Kidney (tissue), 14 donors: Measurements from ENCODE around the gene HPGD. TPM values are rescaled to one million over a fixed set of nuclear protein-coding genes. Genes with fewer than 3 reads are reported as not detected.

Experiments
- DNase-seq, 5 donors: peaks; one replicate each; pipeline ENCODE4 v3.0.0-alpha.2; 2013 to 2020
- FAIRE-seq: peaks from 2 replicates; lab custom pipeline; 2012; peaks lifted over from hg19 to GRCh38; lab: Jason Lieb, UNC
- H3K27ac ChIP-seq, 2 donors: one replicate each; pipeline ENCODE4 v1.7.0; 2013; ENCODE audit warnings: low read depth in 2 of 2, low read length in 2 of 2, inconsistent platforms in 1 of 2
- H3K27me3 ChIP-seq: one replicate; pipeline ENCODE4 v1.7.1; 2013; ENCODE audit warnings: low read length, inconsistent platforms; ENCODE audit not compliant: control insufficient read depth, insufficient read depth
- H3K36me3 ChIP-seq, 3 donors: one replicate each; pipeline versions ENCODE4 v1.7.0 to v1.7.1; 2013; ENCODE audit warnings: low read length in 3 of 3, control low read depth in 1 of 3, inconsistent platforms in 1 of 3; ENCODE audit not compliant: insufficient read depth in 3 of 3, control insufficient read depth in 2 of 3
- H3K4me1 ChIP-seq, 3 donors: one replicate each; pipeline versions ENCODE4 v1.7.0 to v1.7.1; 2013; ENCODE audit warnings: low read length in 3 of 3, inconsistent platforms in 1 of 3, low read depth in 1 of 3; ENCODE audit not compliant: control insufficient read depth in 2 of 3, insufficient read depth in 2 of 3
- H3K4me3 ChIP-seq, 3 donors: one replicate each; pipeline versions ENCODE4 v1.7.0 to v1.8.1; 2013; ENCODE audit warnings: low read length in 3 of 3, control low read depth in 1 of 3, inconsistent platforms in 1 of 3
- H3K9ac ChIP-seq, 3 donors: one replicate each; pipeline versions ENCODE4 v1.7.0 to v1.7.1; 2013; ENCODE audit warnings: low read length in 3 of 3, control low read depth in 1 of 3, inconsistent platforms in 1 of 3
- H3K9me3 ChIP-seq, 3 donors: one replicate each; pipeline versions ENCODE4 v1.7.0 to v1.7.1; 2013; ENCODE audit warnings: low read length in 3 of 3, control low read depth in 1 of 3, inconsistent platforms in 1 of 3; ENCODE audit not compliant: control insufficient read depth in 2 of 3, insufficient read depth in 1 of 3
- intact Hi-C: fragments of 100-400 bp; cut with DNase I; formaldehyde crosslinking; loops from one replicate; pipeline ENCODE4 v1.11.1; 2022
- polyA plus RNA-seq: library from polyadenylated mRNA; stranded (reverse); fragments of 350-450 nt; fragmentation: Illumina TruSeq; extraction: RNeasy Lipid Tissue Mini Kit (QIAGEN cat#74804); gene quantifications from one replicate; pipeline ENCODE4 v1.2.3, GENCODE V29; 2014; ENCODE audit warnings: low read depth, low replicate concordance; ENCODE audit not compliant: insufficient read depth
- total RNA-seq: library from RNA; stranded (reverse); fragmentation: NEBNext Ultra II Directional; extraction: Animal tissue kit (Norgen Biotek cat#: 25700); gene quantifications from one replicate; pipeline ENCODE4 v1.2.1, GENCODE V29; 2021
- TF ChIP-seq, protein P1 (sequence below): IDR thresholded peaks from 3 replicates; pipeline ENCODE4 v1.5.1; 2012; ENCODE audit warnings: mild to moderate bottlenecking, moderate library complexity, borderline replicate concordance; ENCODE audit not compliant: insufficient read depth; ENCODE audit errors: extremely low read depth
- donor health status: control.
- donor health status: control.
- donor health status: control.
- donor health status: control.
- donor health status: control.
- donor health status: DM: yes; HTN: yes; CAD: no.
- donor health status: Normal renal cell carcinoma (clear cell type).

Gene HPGD
- total and polyA plus RNA-seq, 2 donors from 2014 or later = 9.4 to 42.5 TPM

DNA sequence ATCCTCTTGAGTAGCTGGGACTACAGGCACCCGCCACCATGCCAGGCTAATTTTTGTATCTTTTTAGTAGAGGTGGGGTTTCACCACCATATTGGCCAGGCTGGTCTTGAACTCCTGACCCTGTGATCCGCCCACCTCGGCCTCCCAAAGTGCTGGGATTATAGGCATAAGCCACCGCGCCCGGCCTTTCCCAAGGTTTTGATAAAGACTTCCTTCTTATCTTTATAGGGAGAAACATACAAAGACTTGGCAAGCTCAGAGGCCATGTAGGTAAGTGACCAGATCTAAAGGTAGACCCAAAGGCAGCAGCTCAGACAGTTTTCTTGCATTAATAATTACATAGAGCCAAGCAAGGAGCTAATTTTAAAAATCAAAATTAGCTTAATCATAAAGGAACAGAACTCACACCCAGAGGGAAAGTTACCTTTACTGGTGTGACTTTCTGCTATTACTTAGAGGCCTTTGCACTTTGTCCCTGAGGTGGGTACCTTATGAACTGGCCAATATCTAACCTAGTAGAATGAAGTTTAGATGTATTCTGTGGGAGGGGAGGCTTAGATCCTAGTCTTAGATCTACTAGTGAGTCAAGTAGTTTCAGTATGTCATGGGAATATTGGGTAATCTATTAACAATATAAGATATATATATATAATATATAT, 67.3 kb downstream of the HPGD start:
- Histone ChIP-seq H3K27me3 (no peaks in the 10 kb centered on the region), H3K27ac (no peak overlapping the region), H3K9ac (no peak overlapping the region), H3K4me3 (no peak overlapping the region), H3K36me3 (no peaks in the 10 kb centered on the region), H3K4me1 (no peaks in the 10 kb centered on the region), H3K9me3 (no peaks in the 10 kb centered on the region)
- DNase-seq (no peak), FAIRE-seq (no peak)
- TF ChIP-seq, protein P1, sequence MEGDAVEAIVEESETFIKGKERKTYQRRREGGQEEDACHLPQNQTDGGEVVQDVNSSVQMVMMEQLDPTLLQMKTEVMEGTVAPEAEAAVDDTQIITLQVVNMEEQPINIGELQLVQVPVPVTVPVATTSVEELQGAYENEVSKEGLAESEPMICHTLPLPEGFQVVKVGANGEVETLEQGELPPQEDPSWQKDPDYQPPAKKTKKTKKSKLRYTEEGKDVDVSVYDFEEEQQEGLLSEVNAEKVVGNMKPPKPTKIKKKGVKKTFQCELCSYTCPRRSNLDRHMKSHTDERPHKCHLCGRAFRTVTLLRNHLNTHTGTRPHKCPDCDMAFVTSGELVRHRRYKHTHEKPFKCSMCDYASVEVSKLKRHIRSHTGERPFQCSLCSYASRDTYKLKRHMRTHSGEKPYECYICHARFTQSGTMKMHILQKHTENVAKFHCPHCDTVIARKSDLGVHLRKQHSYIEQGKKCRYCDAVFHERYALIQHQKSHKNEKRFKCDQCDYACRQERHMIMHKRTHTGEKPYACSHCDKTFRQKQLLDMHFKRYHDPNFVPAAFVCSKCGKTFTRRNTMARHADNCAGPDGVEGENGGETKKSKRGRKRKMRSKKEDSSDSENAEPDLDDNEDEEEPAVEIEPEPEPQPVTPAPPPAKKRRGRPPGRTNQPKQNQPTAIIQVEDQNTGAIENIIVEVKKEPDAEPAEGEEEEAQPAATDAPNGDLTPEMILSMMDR = no peak
- intact Hi-C loops = no loop called here

DNA sequence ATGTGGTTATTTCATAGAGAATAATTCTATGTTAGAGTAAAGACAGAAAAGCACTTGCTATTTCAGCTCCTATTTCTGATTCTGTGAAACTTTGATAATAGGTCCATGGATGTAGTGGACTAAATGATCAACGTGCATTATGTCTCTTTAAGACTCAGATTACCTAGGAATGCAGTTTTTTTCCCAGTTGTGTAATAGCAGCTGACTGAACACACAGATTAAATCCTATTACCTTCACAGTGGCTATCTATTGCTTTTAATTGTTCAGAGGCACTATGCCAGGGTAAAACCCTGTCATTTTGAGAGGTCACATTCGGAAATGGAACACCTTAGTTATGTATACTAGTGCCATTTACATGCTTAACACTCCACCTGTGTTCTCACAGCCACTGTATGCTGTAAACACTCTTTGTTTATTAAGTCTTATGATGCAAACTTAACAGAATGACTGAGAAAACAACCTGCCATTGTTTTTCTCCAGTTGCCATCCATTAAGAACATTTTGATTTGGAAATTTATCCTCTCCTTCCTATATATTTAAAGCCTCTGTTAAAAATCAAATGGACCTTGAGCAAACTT, 70.5 kb downstream of the HPGD start:
- Histone ChIP-seq H3K27me3 (no peaks in the 10 kb centered on the region), H3K27ac (no peak overlapping the region), H3K9me3 (no peaks in the 10 kb centered on the region), H3K4me1 (no peaks in the 10 kb centered on the region), H3K4me3 (no peak overlapping the region), H3K9ac (no peak overlapping the region), H3K36me3 (no peaks in the 10 kb centered on the region)
- intact Hi-C loops = no loop called here
- FAIRE-seq = no peak
- TF ChIP-seq, protein P1 = no peak
- DNase-seq = no peak

DNA sequence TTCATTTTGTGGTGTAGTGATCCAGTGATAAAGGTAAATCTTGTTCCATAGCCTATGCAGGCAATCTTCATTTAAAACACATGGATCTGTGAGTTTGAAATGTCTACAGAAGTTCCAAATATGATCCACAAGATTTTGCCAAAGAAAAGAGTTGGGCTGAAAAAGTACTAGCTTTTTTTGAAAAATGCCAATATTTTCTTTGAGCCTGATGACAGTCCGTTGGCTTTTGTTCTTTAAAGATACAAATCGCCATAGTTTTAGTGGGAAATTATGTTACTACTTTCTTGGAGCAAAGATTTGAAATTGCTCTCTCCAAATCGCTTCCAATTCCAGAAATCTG, 71.5 kb downstream of the HPGD start:
- intact Hi-C loops = no loop called here
- H3K9me3 ChIP-seq = no peaks in the 10 kb centered on the region
- TF ChIP-seq, protein P1 = no peak
- no peak overlapping the region for H3K27ac ChIP-seq
- H3K27me3 ChIP-seq = no peaks in the 10 kb centered on the region
- no peaks in the 10 kb centered on the region for H3K4me1 ChIP-seq
- DNase-seq (no peak), FAIRE-seq (no peak)
- H3K36me3 ChIP-seq = no peaks in the 10 kb centered on the region
- no peak overlapping the region for H3K4me3 ChIP-seq
- H3K9ac ChIP-seq = no peak overlapping the region
